Stimulated activated CD4-positive, alpha-beta T cell treated with anti-CD3 and anti-CD28 coated beads, Interleukin-4, amount 100 ng/mL, for 24 hours (primary cell): ENCODE data around the gene AKAP6.

Experiments
- DNase-seq: peaks from one replicate; pipeline ENCODE4 v3.0.0-alpha.2; 2020

The AKAP6 gene

DNA sequence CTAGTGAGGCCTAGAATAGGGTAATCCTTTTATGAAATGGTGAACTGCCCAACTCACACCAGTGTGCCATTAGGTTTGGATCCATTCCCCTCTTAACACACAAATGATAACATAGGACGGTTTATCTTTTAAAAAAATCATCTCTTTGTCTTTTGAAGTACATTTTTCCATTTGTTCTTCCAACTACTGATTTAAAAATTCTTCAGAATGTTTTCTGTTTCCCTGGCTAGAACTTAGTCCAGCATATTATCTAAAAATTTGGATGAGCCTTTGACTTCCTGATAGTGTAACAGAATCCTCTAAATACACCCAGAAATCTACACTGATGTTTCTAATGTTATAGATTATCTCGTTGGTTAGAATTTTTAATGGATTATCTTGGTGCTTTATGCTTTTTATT, 359.8 kb downstream of the AKAP6 start:
- no peak for DNase-seq

GRCh38 chr14:32692441-32692840, 363.3 kb downstream of the AKAP6 start:
- no peak for DNase-seq

DNA sequence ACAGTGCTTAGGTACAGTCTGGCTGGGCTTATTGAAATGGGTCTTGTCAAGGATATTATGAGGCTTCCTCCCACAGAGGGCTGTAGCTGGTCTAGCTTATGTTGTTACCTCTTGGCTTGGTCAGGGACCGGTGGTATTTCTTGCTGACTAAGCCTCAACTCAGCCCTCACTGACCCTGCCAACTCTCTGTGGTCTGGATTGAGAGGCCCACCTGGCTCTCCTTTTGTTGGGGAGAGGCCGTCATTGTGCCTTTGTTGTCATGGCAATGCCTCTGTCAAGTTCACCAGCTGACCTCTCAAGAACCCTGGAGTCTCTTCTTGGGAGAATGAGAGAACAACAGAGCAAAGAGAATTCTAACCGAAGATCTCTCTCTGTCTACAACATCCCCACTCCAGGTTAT, 364.0 kb downstream of the AKAP6 start:
- no peak for DNase-seq

- no peak for DNase-seq
Measured at GRCh38 chr14:32694795-32695449, 365.8 kb downstream of the AKAP6 start.

GRCh38 chr14:32696325-32697091, 367.4 kb downstream of the AKAP6 start:
- no peak for DNase-seq

DNA sequence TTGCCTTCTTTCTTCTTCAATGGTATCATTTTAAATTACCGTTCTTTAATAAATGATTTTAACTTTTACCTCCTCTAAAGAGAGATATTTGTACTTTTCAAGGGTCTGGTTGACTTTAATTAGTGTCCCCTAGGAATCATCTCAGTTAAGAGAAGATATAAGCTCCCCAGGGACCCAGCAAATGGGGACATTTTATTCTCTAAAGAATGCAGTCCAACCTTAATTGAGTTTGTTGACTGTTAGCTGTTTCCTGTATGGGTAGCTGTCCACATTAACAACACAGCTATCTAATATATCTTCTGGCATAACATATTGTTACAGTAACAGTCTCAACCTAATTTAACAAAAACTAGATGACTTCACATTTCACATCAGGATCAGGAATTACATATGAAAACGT, 368.0 kb downstream of the AKAP6 start:
- DNase-seq = no peak

DNA sequence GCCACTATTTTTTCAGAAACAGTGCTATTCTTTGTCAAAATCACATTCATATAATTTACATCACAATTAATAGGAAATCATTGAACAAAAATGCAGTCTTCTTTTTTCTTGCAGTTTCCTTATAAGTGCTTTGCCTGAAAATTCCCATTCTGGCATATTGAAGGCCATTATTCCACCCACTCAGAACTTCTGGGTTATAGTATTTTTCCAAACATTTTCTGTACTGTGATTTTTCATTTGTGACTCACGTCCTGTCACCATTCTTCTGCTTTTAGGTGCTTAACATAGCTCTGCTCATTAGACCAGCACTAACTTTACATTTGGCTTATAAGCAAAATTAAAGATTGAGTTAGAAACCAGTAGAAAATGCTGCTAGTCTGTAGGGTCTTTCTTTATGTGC, 368.6 kb downstream of the AKAP6 start:
- no peak for DNase-seq

DNA sequence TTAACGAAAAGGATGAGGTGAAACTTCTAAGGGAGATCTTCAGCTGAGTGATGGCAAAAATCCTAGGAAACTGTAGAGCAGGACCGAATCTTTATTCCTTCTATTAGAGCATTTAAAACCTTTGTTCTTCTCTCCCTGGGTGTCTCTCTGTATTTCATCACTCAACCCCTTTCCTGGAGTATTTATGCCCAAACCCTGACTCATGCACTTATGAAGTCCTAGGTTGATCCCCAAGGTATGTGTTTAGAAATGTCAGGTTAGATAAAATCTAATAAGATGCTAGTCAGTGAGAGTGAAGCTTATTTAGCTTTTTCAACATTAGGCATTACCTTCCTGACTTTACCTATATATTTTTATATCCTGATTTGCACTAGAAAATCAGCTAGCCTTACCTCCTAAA, 369.7 kb downstream of the AKAP6 start:
- DNase-seq = no peak

- DNase-seq = no peak
Measured at GRCh38 chr14:32701475-32701874, 372.4 kb downstream of the AKAP6 start.

DNA sequence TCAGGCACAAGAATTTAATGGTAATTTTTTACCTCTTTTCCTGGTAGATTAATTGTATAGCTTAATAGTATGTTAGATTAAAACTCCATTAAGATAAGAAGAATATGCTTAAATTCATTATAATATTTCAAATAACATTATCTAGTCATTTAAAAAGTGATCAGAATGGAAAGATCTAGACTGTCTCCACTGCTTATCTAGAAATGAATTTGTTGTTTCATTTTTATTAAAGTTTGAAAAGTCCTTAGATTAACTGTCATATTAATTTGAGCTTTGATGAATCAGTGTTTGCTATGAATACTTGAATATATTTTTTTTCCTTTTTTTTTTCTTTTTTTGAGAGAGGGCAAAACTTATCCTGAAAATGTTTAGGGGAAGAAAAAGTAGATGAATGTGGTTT, 373.0 kb downstream of the AKAP6 start:
- no peak for DNase-seq

DNA sequence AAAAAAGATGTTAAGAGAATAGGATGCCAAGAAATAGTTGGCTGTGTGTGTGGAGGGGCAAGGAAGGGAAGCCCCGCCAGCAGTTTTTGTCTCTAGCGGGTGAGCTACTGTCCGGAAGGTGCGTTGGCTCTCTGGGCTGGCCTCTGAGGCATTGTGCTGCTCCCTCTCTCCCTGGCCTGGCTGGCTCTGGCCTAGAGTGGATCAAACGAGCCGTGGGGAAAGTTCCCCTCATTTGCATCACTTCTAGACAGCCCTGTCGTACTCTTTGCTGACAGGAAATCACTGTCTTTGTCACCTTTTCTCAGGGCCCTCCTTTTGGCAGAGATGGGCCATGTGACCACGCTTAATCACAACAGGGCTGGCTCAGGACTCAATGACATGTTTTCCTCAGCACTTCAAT, 373.5 kb downstream of the AKAP6 start:
- peak; percentile 17 for DNase-seq

DNA sequence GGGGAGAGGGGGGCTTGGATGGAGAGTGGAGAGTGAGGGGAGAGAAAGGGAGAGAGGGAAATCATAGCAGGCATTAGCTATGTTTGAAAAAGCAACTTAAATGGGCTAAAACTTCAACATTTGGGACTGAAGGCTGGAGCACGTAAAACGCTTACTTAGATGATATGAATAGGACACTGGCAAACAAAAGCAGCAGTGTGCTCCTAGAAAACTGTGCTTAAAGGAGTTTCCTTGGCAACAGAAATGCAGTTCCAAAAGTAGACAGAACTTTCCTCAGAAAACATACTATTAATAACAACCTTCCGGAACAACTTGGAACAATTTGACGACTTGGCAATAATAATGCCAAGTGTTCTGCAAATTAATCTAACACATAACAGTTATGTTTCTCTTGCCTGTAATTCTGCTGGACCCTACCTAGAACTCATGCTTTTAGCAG, 374.1 kb downstream of the AKAP6 start:
- DNase-seq = no peak

DNA sequence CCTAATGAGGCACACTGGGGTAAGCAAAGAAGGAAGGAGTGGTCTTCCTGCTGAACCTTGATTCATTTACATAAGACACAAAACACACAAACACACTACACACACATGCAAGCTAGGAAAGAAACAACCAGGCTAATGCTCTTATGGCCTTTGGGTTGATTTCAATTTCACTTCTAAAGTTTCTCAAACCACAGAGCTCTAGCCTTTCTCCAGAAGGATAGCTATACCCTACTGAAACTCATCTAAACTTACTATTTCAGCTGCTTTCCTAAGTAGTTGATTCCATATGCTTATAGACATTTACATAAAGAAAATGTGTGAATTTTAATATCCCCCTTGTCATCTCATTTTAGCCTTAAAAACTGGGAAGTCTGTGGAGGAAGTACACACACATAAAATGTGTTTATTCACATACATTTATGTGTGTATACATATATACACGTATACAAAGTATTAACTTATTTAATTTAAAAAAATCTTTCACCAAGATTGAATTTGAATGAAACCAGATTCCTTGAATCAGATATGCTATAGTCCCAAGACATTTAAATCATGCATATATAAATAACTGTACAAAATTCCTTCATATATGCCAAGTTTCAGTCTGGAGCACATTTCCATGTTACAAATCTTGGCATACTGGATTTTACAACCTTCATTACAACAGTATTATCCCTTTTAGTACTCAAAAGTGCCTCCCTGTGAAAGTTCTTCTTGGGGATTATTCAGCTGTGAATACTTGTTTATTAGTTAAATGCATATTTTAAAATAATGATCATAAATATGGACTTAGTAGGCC, 377.8 kb downstream of the AKAP6 start:
- DNase-seq = no peak

DNA sequence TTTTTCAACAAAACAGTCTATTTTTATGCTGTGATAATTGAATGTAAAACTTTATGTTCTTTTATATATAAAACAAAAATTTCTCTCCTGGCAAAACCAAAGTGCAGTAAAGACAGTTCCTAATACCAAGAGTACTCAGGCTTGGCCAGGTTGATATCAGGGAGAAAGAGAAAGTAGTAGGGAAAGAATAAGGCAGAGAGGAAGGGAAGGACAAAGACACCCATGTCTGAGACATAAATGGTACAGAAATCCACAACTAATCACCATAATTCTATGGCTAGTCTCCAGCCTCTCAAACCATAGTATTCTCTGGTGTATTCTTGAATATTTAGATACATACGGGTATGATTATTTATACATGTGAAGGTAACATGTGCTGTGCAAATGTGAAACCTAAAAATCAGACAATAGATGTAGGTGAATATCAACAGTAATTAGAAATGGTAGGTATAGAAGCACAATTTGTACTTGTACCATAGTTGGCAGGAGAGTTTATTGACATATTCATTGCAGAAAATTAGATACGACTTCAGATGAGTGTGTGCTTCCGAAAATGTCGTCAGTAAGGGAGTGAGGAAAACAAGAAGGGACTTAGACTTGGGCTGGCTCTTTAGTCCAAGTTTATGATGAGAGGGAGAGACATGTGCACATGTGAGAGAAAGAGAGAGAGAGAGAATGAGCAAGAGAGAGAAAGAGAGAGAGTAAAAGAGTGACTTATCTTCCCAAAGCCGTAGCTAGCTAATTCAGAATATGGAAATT, 378.8 kb downstream of the AKAP6 start:
- DNase-seq = no peak

DNA sequence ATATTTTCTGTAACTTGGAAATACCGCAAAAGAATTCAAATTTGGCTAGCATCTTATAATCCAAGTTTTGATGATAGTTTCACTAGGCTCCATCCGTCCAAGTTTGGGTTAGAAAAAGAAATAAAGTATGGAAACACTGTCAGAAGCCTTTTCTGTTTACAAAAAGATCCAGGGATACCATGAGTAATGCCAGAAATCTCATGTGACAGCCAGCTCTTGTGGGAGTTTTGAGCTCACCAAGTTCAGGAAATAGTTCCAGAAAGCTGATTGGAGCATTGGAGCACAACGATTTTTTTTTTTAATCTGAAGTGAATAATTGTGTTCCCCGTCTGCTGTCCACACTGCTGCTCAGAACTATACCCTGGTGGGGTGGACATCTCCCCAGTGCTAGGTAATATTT, 379.9 kb downstream of the AKAP6 start:
- DNase-seq = no peak

DNA sequence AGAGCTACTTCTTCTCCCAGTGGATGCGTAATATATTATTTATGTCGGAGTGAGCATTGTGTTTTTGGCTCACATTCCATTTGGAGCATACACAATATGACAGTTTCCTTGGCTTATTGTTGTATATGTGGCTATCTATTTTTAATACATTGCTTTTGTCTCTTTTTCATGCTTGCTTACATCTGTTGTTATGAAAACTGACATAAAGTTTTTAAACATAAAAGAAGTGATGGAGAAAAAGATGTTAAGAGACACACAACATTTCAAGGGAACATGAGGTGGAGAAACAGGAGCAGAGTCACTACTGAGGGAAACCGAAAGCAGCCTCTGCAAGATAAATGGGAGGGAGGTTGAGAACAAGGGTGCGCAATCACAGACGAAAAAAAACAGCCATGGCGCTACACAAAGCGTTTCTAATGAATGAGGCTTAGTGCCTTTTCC, 381.2 kb downstream of the AKAP6 start:
- DNase-seq = no peak

DNA sequence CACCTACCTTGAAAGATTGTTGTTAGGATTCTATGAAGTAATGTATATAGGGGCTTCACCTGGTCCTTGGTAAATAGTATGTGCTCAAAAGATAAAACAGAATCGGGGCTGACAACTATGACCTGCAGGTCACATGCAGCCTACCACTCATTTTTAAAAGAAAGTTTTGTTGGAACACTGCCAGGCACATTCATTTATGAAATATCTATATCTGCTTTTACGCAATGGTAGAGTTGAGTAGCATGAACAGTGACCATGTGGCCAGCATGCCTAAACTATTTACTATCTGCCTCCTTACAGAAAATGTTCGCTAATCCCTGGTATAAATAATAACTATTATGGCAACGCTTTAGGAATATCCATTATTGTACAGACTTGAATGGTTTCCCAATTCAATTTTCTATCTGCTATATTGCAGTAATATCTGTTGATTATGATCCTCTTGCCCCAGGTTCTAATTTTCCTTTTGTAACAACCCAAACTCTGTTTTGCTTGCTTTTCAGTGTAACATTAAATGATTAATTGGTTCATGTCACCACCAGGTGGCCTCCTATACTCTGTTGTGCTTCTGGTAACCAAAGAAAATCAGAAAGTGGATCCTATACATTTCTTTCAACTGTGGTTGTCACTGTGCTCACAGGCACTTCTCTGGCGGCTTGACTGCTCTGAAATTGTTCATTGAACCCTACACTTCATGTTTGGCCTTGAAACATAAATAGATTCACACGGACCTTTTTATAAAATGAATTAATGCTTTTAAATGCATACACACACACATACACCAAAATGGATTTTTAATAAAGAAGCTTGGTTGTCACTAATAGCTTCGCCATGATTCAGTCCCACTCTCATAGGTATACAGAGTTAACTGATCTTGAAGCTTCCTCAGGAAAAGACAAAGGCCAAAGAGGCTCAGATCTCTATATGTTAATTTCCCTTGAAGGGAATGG, 381.9 kb downstream of the AKAP6 start:
- peak; percentile 4 for DNase-seq

GRCh38 chr14:32713856-32714255, 384.8 kb downstream of the AKAP6 start:
- DNase-seq = no peak

- no peak for DNase-seq
Measured at GRCh38 chr14:32719601-32720000, 390.5 kb downstream of the AKAP6 start.

DNA sequence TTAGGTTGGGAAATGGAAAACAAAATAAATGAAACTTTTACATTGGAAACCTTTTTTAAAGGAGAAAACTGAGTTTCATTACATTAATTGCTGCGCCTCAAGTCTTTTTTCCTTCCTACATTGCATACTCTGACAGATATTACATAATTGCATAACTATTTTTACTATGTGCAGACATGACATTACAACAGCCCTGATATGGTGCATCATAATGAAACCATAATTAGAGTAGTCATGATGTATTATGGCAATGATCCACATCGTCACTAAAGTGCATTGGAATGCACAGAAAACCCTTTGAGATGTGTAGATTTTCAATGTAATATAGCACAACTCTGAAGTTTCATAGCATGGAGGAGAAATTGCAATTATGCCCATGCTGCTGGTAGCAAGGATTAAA, 391.8 kb downstream of the AKAP6 start:
- DNase-seq = no peak

GRCh38 chr14:32722631-32723183, 393.6 kb downstream of the AKAP6 start:
- no peak for DNase-seq
